ENCODE measurements around the gene MLXIP.

The MLXIP gene

DNA sequence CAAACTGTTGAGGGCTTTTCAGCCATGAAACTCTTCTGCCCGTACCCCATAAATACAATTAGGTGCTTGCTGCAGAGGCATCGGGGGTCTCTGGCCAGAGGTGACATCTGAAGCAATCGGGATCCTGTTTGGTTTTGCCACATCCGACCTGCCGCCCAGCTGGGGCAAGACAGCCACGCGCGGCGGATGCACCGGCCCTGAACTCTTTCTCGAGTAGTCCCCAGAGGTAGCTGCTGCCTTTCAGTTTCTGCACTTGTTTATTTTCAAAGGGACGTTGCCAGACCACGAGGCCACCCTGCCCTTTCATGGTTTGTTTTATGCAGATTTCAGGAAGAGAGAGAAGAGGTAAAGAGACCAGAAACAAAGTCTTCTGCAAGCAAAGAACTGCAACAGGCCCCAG, 10.6 kb upstream of the MLXIP start:
- no peak for TF ChIP-seq CTCF (IDR thresholded peaks at IDR 0.05; ENCODE audit: insufficient read depth, low read depth, low read length, missing control alignments)
- H3K4me3 ChIP-seq (ENCODE audit: low read depth, low read length) = no peak overlapping the region
- peak; percentile 89 for DNase-seq (ENCODE audit: low read depth)

GRCh38 chr12:122072031-122072970, 6.3 kb upstream of the MLXIP start:
- no peak for DNase-seq (ENCODE audit: low read depth)
- TF ChIP-seq CTCF (IDR thresholded peaks at IDR 0.05; ENCODE audit: insufficient read depth, low read depth, low read length, missing control alignments) = no peak
- H3K4me3 ChIP-seq (ENCODE audit: low read depth, low read length) = no peak overlapping the region

DNA sequence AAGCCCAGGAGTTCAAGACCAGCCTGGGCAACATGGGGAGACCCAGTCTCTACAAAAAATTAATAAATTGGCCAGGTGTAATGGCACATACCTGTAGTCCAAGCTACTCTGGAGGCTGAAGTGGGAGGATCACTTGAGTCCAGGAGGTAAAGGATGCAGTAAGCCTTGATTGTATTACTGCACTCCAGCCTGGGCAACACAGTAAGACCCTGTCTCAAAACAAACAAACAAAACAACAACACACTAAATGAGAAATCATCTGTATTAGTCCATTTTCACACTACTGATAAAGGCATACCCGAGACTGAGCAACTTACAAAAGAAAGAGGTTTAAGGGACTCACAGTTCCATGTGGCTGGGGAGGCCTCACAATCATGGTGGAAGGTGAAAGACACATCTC, 4.7 kb upstream of the MLXIP start:
- DNase-seq (ENCODE audit: low read depth) = no peak
- no peak for TF ChIP-seq CTCF (IDR thresholded peaks at IDR 0.05; ENCODE audit: insufficient read depth, low read depth, low read length, missing control alignments)
- H3K4me3 ChIP-seq (ENCODE audit: low read depth, low read length) = no peak overlapping the region

GRCh38 chr12:122076743-122077495, 1.6 kb upstream of the MLXIP start:
- TF ChIP-seq CTCF (IDR thresholded peaks at IDR 0.05; ENCODE audit: insufficient read depth, low read depth, low read length, missing control alignments) = no peak
- no peak for DNase-seq (ENCODE audit: low read depth)
- H3K4me3 ChIP-seq (ENCODE audit: low read depth, low read length) = no peak overlapping the region

DNA sequence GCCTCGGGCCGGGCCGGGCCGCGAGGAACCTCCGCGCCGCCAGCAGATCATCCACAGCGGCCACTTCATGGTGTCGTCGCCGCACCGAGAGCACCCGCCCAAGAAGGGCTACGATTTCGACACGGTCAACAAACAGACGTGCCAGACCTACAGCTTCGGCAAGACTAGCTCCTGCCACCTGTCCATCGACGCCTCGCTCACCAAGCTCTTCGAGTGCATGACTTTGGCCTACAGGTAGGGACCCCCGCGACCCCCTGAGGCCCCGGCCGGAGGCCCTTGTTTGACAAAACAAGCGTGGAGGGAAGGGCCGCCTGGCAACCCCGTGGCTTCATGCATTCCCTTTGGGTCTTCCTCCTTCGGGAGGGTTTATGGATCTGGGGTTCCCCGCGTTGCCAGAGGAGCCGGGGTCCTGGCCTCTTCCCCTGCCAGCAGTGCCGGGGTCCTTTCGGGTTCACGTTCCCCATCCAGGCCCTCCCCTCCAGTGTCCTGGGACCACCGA, 526 bp downstream of the MLXIP start:
- H3K4me3 ChIP-seq (ENCODE audit: low read depth, low read length) = peak overlapping the region; percentile 57
- peak; percentile 28 for DNase-seq (ENCODE audit: low read depth)
- TF ChIP-seq CTCF (IDR thresholded peaks at IDR 0.05; ENCODE audit: insufficient read depth, low read depth, low read length, missing control alignments) = no peak

- peak overlapping the region; percentile 57 for H3K4me3 ChIP-seq (ENCODE audit: low read depth, low read length)
- DNase-seq (ENCODE audit: low read depth) = no peak
- TF ChIP-seq CTCF (IDR thresholded peaks at IDR 0.05; ENCODE audit: insufficient read depth, low read depth, low read length, missing control alignments) = no peak
These were observed 1.1 kb downstream of the MLXIP start for GRCh38 chr12:122079532-122080081.
